HepG2 (cell line): ENCODE data around the gene CARS2. TPM values are rescaled to one million over a fixed set of nuclear protein-coding genes. Genes with fewer than 3 reads are reported as not detected.

Source experiments
- ARID3A ChIP-seq: IDR thresholded peaks from 2 replicates; pipeline ENCODE4 v1.6.1; 2012; ENCODE audit warnings: low read depth, low read length, improper control_type of control experiment
- CBX5 ChIP-seq: sonication (generic); formaldehyde crosslinking; IDR thresholded peaks from 2 replicates; pipeline ENCODE4 v1.4.0; 2020; ENCODE audit warnings: missing genetic modification reagents, borderline replicate concordance
- GTF3A ChIP-seq: sonication (generic); formaldehyde crosslinking; conservative IDR thresholded peaks from 2 replicates; pipeline ENCODE4 v1.4.0; 2020; ENCODE audit warnings: mild to moderate bottlenecking, missing genetic modification reagents
- HINFP ChIP-seq: sonication (generic); formaldehyde crosslinking; IDR thresholded peaks from 2 replicates; pipeline ENCODE4 v1.4.0; 2020; ENCODE audit warnings: low read depth, mild to moderate bottlenecking, missing genetic modification reagents
- NCOA2 ChIP-seq: sonication (generic); formaldehyde crosslinking; IDR thresholded peaks from 2 replicates; pipeline ENCODE4 v1.8.0; 2022; ENCODE audit warnings: inconsistent platforms
- SOX6 ChIP-seq, 2 experiments: fragments of 450-650 bp in 1 of 2; sonication (generic) in 1 of 2; formaldehyde crosslinking in 1 of 2; IDR thresholded peaks; 2 replicates each; pipeline versions ENCODE4 v1.4.0 to v1.6.1; 2017 to 2020; ENCODE audit warnings: antibody characterized with exemption in 1 of 2, mild to moderate bottlenecking in 1 of 2, missing genetic modification reagents in 1 of 2
- YEATS2 ChIP-seq: sonication (generic); formaldehyde crosslinking; IDR thresholded peaks from 2 replicates; pipeline ENCODE4 v1.4.0; 2020; ENCODE audit warnings: missing genetic modification reagents, borderline replicate concordance
- ZMYM2 ChIP-seq: sonication (generic); formaldehyde crosslinking; IDR thresholded peaks from 2 replicates; pipeline ENCODE4 v1.8.0; 2022; ENCODE audit warnings: mild to moderate bottlenecking, missing genetic modification reagents
- ZNF275 ChIP-seq: sonication (generic); formaldehyde crosslinking; IDR thresholded peaks from 2 replicates; pipeline ENCODE4 v1.8.0; 2022; ENCODE audit warnings: missing genetic modification reagents, mild to moderate bottlenecking, inconsistent platforms, borderline replicate concordance
- ZNF33A ChIP-seq: sonication (generic); formaldehyde crosslinking; IDR thresholded peaks from 2 replicates; pipeline ENCODE4 v1.5.1; 2020; ENCODE audit warnings: missing genetic modification reagents, mild to moderate bottlenecking, moderate library complexity, borderline replicate concordance
- ZNF503 ChIP-seq: sonication (generic); formaldehyde crosslinking; IDR thresholded peaks from 2 replicates; pipeline ENCODE4 v1.4.0; 2020; ENCODE audit warnings: missing genetic modification reagents
- ZNF576 ChIP-seq: sonication (generic); formaldehyde crosslinking; IDR thresholded peaks from 2 replicates; pipeline ENCODE4 v1.4.0; 2020; ENCODE audit warnings: mild to moderate bottlenecking, missing genetic modification reagents
- polyA plus RNA-seq, 8 experiments: library from polyadenylated mRNA; depleted of rRNA in 3 of 8; stranded (reverse) in 7 of 8; unstranded in 1 of 8; fragments of >200 nt; fragmentation: Illumina TruSeq in 4 of 8; extraction: Trizol in 4 of 8; gene quantifications; 2 replicates each; pipeline versions ENCODE4 v1.2.1 to v1.2.3, GENCODE V29; 2011 to 2016; ENCODE audit warnings: low read depth in 4 of 8, missing spikeins in 1 of 8, mixed read lengths in 1 of 8; ENCODE audit not compliant: insufficient read depth in 1 of 8
- total RNA-seq, 5 experiments: library from RNA; depleted of rRNA; stranded (reverse); fragments of >200 nt; fragmentation: Illumina TruSeq; extraction: Trizol; gene quantifications; 2 replicates each; pipeline ENCODE4 v1.2.3, GENCODE V29; 2016; ENCODE audit warnings: low read depth in 1 of 5

Gene CARS2
- total and polyA plus RNA-seq, 2 of the 13 experiments (the other 11 are each of a cell fraction or from before 2014, with no cell fraction given): 41.1 to 59.3 TPM

GRCh38 chr13:110715395-110716246 lies 9.7 kb upstream of the CARS2 start (continued):
- TF ChIP-seq ZNF503: 0 out of 2 replicates have a peak, but pooled peaks have one; percentile 53
- TF ChIP-seq YEATS2 (CRISPR knock-in tag): 0 out of 2 replicates have a peak, but pooled peaks have one; percentile 19
- no peak for TF ChIP-seq ZNF275 (CRISPR knock-in tag)
- TF ChIP-seq NCOA2: no peak; the same call in 1 of the 2 replicates
- TF ChIP-seq ZNF33A (CRISPR knock-in tag): no peak
- TF ChIP-seq HINFP: no peak
- no peak for TF ChIP-seq CBX5 (CRISPR knock-in tag)
- TF ChIP-seq GTF3A (CRISPR knock-in tag): no peak
- no peak for TF ChIP-seq ZMYM2 (CRISPR knock-in tag)
- TF ChIP-seq ARID3A: no peak; the same call in 1 of the 2 replicates
- no peak for TF ChIP-seq ZNF576
- no peak for TF ChIP-seq SOX6 (IDR thresholded peaks at IDR 0.05)
- TF ChIP-seq SOX6 (CRISPR knock-in tag; IDR thresholded peaks at IDR 0.05): no peak; the same call in none of the 2 replicates
